Activated B cell treated with CpG ODN at 0.5 μM for 24 hours (primary cell): ENCODE data around the gene CCDC167. TPM values are rescaled to one million over a fixed set of nuclear protein-coding genes. Genes with fewer than 3 reads are reported as not detected.

ENCODE experiments used
- ATAC-seq: fragments of 200-7000 bp; cut with Tn5 transposase; one replicate; pipeline ENCODE4 v1.10.0; 2021; ENCODE audit warnings: low read depth, mild to moderate bottlenecking, moderate library complexity
- CTCF ChIA-PET: fragments of 350-600 bp; sonication (Branson Sonifier 250); formaldehyde crosslinking; loops from one replicate; lab custom pipeline; 2021; ENCODE audit warnings: antibody characterized with exemption; lab: Charles Lee
- POLR2A ChIA-PET: fragments of 350-600 bp; sonication (Branson Sonifier 250); formaldehyde crosslinking; loops from one replicate; lab custom pipeline; 2021; ENCODE audit warnings: antibody characterized with exemption; lab: Charles Lee
- DNase-seq: peaks from one replicate; pipeline ENCODE4 v3.0.0; 2022
- H3K27ac Mint-ChIP-seq: one replicate; pipeline ENCODE4 v1.8.0; 2020; ENCODE audit warnings: mixed read lengths
- H3K27me3 Mint-ChIP-seq: one replicate; pipeline ENCODE4 v1.8.0; 2021; ENCODE audit warnings: mixed read lengths
- H3K36me3 Mint-ChIP-seq: one replicate; pipeline ENCODE4 v1.8.0; 2021; ENCODE audit warnings: low read depth, mixed read lengths
- H3K4me1 Mint-ChIP-seq: one replicate; pipeline ENCODE4 v1.8.0; 2021; ENCODE audit warnings: mixed read lengths
- H3K4me3 Mint-ChIP-seq: one replicate; pipeline ENCODE4 v1.8.0; 2020; ENCODE audit warnings: mild to moderate bottlenecking, mixed read lengths
- H3K9me3 Mint-ChIP-seq: one replicate; pipeline ENCODE4 v1.8.0; 2020; ENCODE audit warnings: mixed read lengths
- CTCF ChIP-seq: fragments of 200-600 bp; IDR thresholded peaks from one replicate; pipeline ENCODE4 v1.8.0; 2022; ENCODE audit warnings: antibody characterized with exemption, mild to moderate bottlenecking
- intact Hi-C: fragments of 100-400 bp; cut with micrococcal nuclease; formaldehyde crosslinking; loops from one replicate; pipeline ENCODE4 v1.15.1; 2024
- total RNA-seq: library from RNA; stranded (reverse); gene quantifications from 2 replicates; pipeline ENCODE4 v1.2.3, GENCODE V29; 2022

The CCDC167 gene
- total RNA-seq, 1 donor from 2014 or later = 18.4 TPM

- intact Hi-C loops = loop anchor here (5.0 kb wide), 1 partner anchor 200 kb away; the partner anchor contains the start of gene MDGA1
- Mint-ChIP-seq H3K36me3 (peaks cover 5% of the 10 kb centered on the region), H3K4me1 (peaks cover 41% of the 10 kb centered on the region), H3K4me3 (peak overlapping the region; percentile 28), H3K9me3 (no peaks in the 10 kb centered on the region), H3K27ac (no peak overlapping the region), H3K27me3 (no peaks in the 10 kb centered on the region)
- no peak for ATAC-seq
- ChIA-PET POLR2A (no interaction called here), CTCF (no interaction called here)
- no peak for TF ChIP-seq CTCF
- DNase-seq = no peak
Observed at GRCh38 chr6:37496951-37497885, 2.5 kb downstream of the CCDC167 start.

- Mint-ChIP-seq H3K27me3 (no peaks in the 10 kb centered on the region), H3K4me3 (no peak overlapping the region), H3K36me3 (peaks cover 5% of the 10 kb centered on the region), H3K9me3 (no peaks in the 10 kb centered on the region), H3K27ac (no peak overlapping the region), H3K4me1 (peaks cover 36% of the 10 kb centered on the region)
- TF ChIP-seq CTCF = no peak
- intact Hi-C loops = loop anchor here (5.0 kb wide), 1 partner anchor 202 kb away; the partner anchor contains the start of gene MDGA1
- CTCF ChIA-PET = interaction anchor here (1.2 kb wide), 1 partner anchor 11 kb away, joined by 3 read pairs; no protein-coding TSS in a partner anchor
- DNase-seq = no peak
- POLR2A ChIA-PET = interaction anchor here (0.7 kb wide), 1 partner anchor 51 kb away, joined by 3 read pairs; no protein-coding TSS in a partner anchor
- no peak for ATAC-seq
Observed at GRCh38 chr6:37495244-37495934, 4.3 kb downstream of the CCDC167 start.

- no peaks in the 10 kb centered on the region for H3K9me3 Mint-ChIP-seq
- no peak overlapping the region for H3K4me3 Mint-ChIP-seq
- DNase-seq = no peak
- no peaks in the 10 kb centered on the region for H3K27me3 Mint-ChIP-seq
- ChIA-PET POLR2A (no interaction called here), CTCF (no interaction called here)
- H3K36me3 Mint-ChIP-seq = peaks cover 5% of the 10 kb centered on the region
- no peak for ATAC-seq
- intact Hi-C loops = no loop called here
- no peak overlapping the region for H3K27ac Mint-ChIP-seq
- no peak for TF ChIP-seq CTCF
- peaks cover 27% of the 10 kb centered on the region for H3K4me1 Mint-ChIP-seq
Observed at GRCh38 chr6:37493661-37493995, 6.1 kb downstream of the CCDC167 start.

GRCh38 chr6:37492991-37493660, 6.6 kb downstream of the CCDC167 start:
- H3K27me3 Mint-ChIP-seq = no peaks in the 10 kb centered on the region
- no peak for TF ChIP-seq CTCF
- no peak overlapping the region for H3K4me3 Mint-ChIP-seq
- no peaks in the 10 kb centered on the region for H3K9me3 Mint-ChIP-seq
- ChIA-PET POLR2A (no interaction called here), CTCF (no interaction called here)
- ATAC-seq (no peak), DNase-seq (no peak)
- peaks cover 23% of the 10 kb centered on the region for H3K4me1 Mint-ChIP-seq
- H3K27ac Mint-ChIP-seq = no peak overlapping the region
- peaks cover 6% of the 10 kb centered on the region for H3K36me3 Mint-ChIP-seq
- intact Hi-C loops = no loop called here
